IMR-90 (cell line): ENCODE data around the gene ATPAF2. TPM values are rescaled to one million over a fixed set of nuclear protein-coding genes. Genes with fewer than 3 reads are reported as not detected.

Source experiments
- ATAC-seq: fragments of 200-7000 bp; cut with Tn5 transposase; 2 replicates; pipeline ENCODE4 v1.9.1; 2020; ENCODE audit warnings: low read depth, mild to moderate bottlenecking, moderate library complexity
- BruUV-seq: library from RNA; stranded (reverse); fragments of 400-500 nt; replicated peaks from 2 replicates; lab custom pipeline; 2021; lab: Mats Ljungman, UMichigan
- CTCF ChIA-PET: fragments of 300-600 bp; formaldehyde crosslinking; extraction: SDS; loops from one replicate; lab custom pipeline; 2021; ENCODE audit warnings: antibody characterized with exemption; lab: Yijun Ruan, JAX
- POLR2A ChIA-PET: fragments of 300-600 bp; sonication (Branson Sonifier 250); formaldehyde crosslinking; loops from one replicate; lab custom pipeline; 2022; ENCODE audit warnings: antibody characterized with exemption; ENCODE audit not compliant: unreplicated experiment; lab: Charles Lee
- DNase-seq: peaks from one replicate; pipeline ENCODE4 v3.0.0; 2013
- H2AFZ ChIP-seq: replicated peaks from 2 replicates; pipeline ENCODE3; 2013; ENCODE audit warnings: low read length, mild to moderate bottlenecking; ENCODE audit not compliant: poor library complexity
- H2AK5ac ChIP-seq: 2 replicates; pipeline ENCODE4 v1.6.1; 2013; ENCODE audit warnings: low read depth, low read length, inconsistent platforms
- H2AK9ac ChIP-seq: replicated peaks from 2 replicates; pipeline ENCODE3; 2013; ENCODE audit warnings: mild to moderate bottlenecking, low read depth, low read length, moderate library complexity; ENCODE audit not compliant: poor library complexity
- H2BK120ac ChIP-seq: 2 replicates; pipeline ENCODE4 v1.6.1; 2013; ENCODE audit warnings: low read depth, low read length, inconsistent platforms
- H2BK15ac ChIP-seq: 3 replicates; pipeline ENCODE4 v1.6.1; 2013; ENCODE audit warnings: low read depth, low read length, inconsistent platforms
- H2BK20ac ChIP-seq: 2 replicates; pipeline ENCODE4 v1.6.1; 2013; ENCODE audit warnings: low read depth, mild to moderate bottlenecking, inconsistent platforms, low read length, moderate library complexity
- H2BK5ac ChIP-seq: 2 replicates; pipeline ENCODE4 v1.6.1; 2013; ENCODE audit warnings: mild to moderate bottlenecking, low read depth, low read length, inconsistent platforms; ENCODE audit not compliant: poor library complexity, severe bottlenecking
- H3K14ac ChIP-seq: replicated peaks from 2 replicates; pipeline ENCODE4 v1.6.1; 2013; ENCODE audit warnings: low read depth, low read length, inconsistent platforms
- H3K18ac ChIP-seq: 2 replicates; pipeline ENCODE4 v1.6.1; 2013; ENCODE audit warnings: low read depth, low read length, control low read depth
- H3K23ac ChIP-seq: 2 replicates; pipeline ENCODE4 v1.6.1; 2013; ENCODE audit warnings: low read depth, low read length, inconsistent platforms
- H3K27ac ChIP-seq: 2 replicates; pipeline ENCODE4 v1.5.1; 2013; ENCODE audit warnings: mild to moderate bottlenecking, control low read depth, low read length; ENCODE audit not compliant: insufficient read depth
- H3K27me3 ChIP-seq: 2 replicates; pipeline ENCODE4 v1.6.1; 2013; ENCODE audit warnings: low read length; ENCODE audit not compliant: control insufficient read depth, insufficient read depth
- H3K36me3 ChIP-seq: 2 replicates; pipeline ENCODE4 v1.6.1; 2013; ENCODE audit warnings: low read length, mixed read lengths; ENCODE audit not compliant: control insufficient read depth, insufficient read depth
- H3K4ac ChIP-seq: 2 replicates; pipeline ENCODE4 v1.6.1; 2013; ENCODE audit warnings: low read depth, low read length, inconsistent platforms
- H3K4me1 ChIP-seq: 2 replicates; pipeline ENCODE4 v1.6.1; 2013; ENCODE audit warnings: low read length, mixed read lengths; ENCODE audit not compliant: control insufficient read depth, insufficient read depth
- H3K4me2 ChIP-seq: 2 replicates; pipeline ENCODE4 v1.6.1; 2013; ENCODE audit warnings: low read depth, mild to moderate bottlenecking, control low read depth, low read length, moderate library complexity
- H3K4me3 ChIP-seq: 2 replicates; pipeline ENCODE4 v1.5.1; 2013; ENCODE audit warnings: low read depth, mild to moderate bottlenecking, control low read depth, low read length, moderate library complexity; ENCODE audit not compliant: insufficient read depth
- H3K56ac ChIP-seq: 2 replicates; pipeline ENCODE4 v1.6.1; 2013; ENCODE audit warnings: low read length, inconsistent platforms; ENCODE audit not compliant: insufficient read depth; ENCODE audit errors: extremely low read depth
- H3K79me1 ChIP-seq, 2 experiments: 2 replicates each; pipeline ENCODE4 v1.6.1; 2013; ENCODE audit warnings: low read length in 2 of 2, inconsistent platforms in 1 of 2, low read depth in 1 of 2
- H3K9ac ChIP-seq: 2 replicates; pipeline ENCODE4 v1.6.1; 2013; ENCODE audit warnings: low read depth, low read length, control low read depth
- H3K9me1 ChIP-seq: 2 replicates; pipeline ENCODE4 v1.6.1; 2013; ENCODE audit warnings: low read length, inconsistent platforms; ENCODE audit not compliant: insufficient read depth
- H3K9me3 ChIP-seq: 2 replicates; pipeline ENCODE4 v1.6.1; 2013; ENCODE audit warnings: low read length; ENCODE audit not compliant: control insufficient read depth, insufficient read depth
- H4K20me1 ChIP-seq: 2 replicates; pipeline ENCODE4 v1.6.1; 2013; ENCODE audit warnings: low read length, inconsistent platforms; ENCODE audit not compliant: insufficient read depth
- H4K5ac ChIP-seq: 2 replicates; pipeline ENCODE4 v1.6.1; 2013; ENCODE audit warnings: mild to moderate bottlenecking, low read depth, low read length, control low read depth
- H4K8ac ChIP-seq, 2 experiments: 2 replicates each; pipeline ENCODE4 v1.6.1; 2013; ENCODE audit warnings: low read depth in 2 of 2, low read length in 2 of 2, control low read depth in 1 of 2, inconsistent platforms in 1 of 2
- H4K91ac ChIP-seq: 2 replicates; pipeline ENCODE4 v1.6.1; 2013; ENCODE audit warnings: low read depth, low read length, inconsistent platforms; ENCODE audit not compliant: insufficient read depth
- BHLHE40 ChIP-seq: fragments of 150-350 bp; IDR thresholded peaks from 2 replicates; pipeline ENCODE4 v1.6.1; 2016; ENCODE audit warnings: mild to moderate bottlenecking, low read depth, low read length
- CEBPB ChIP-seq: IDR thresholded peaks from 2 replicates; pipeline ENCODE4 v1.6.1; 2012; ENCODE audit warnings: low read depth, low read length, improper control_type of control experiment
- CHD1 ChIP-seq: IDR thresholded peaks from 2 replicates; pipeline ENCODE4 v1.6.1; 2012; ENCODE audit warnings: low read depth, low read length, improper control_type of control experiment
- FOS ChIP-seq: fragments of 150-350 bp; IDR thresholded peaks from 2 replicates; pipeline ENCODE4 v1.6.1; 2016; ENCODE audit warnings: low read depth, low read length
- MAFK ChIP-seq: IDR thresholded peaks from 2 replicates; pipeline ENCODE4 v1.6.1; 2012; ENCODE audit warnings: low read depth, low read length, improper control_type of control experiment
- MAZ ChIP-seq: IDR thresholded peaks from 2 replicates; pipeline ENCODE4 v1.6.1; 2012; ENCODE audit warnings: low read depth, mild to moderate bottlenecking, low read length, improper control_type of control experiment, moderate library complexity, borderline replicate concordance
- MXI1 ChIP-seq: IDR thresholded peaks from 2 replicates; pipeline ENCODE4 v1.6.1; 2012; ENCODE audit warnings: low read depth, mild to moderate bottlenecking, low read length, moderate library complexity, borderline replicate concordance
- NFE2L2 ChIP-seq: fragments of 150-350 bp; IDR thresholded peaks from 2 replicates; pipeline ENCODE4 v1.6.1; 2016; ENCODE audit warnings: low read depth, mild to moderate bottlenecking, low read length
- POLR2A ChIP-seq: IDR thresholded peaks from 2 replicates; pipeline ENCODE4 v1.6.1; 2012; ENCODE audit warnings: mild to moderate bottlenecking, low read depth, low read length
- RAD21 ChIP-seq: IDR thresholded peaks from 2 replicates; pipeline ENCODE4 v1.6.1; 2012; ENCODE audit warnings: low read length, improper control_type of control experiment
- RFX5 ChIP-seq: IDR thresholded peaks from 2 replicates; pipeline ENCODE4 v1.8.0; 2012; ENCODE audit warnings: low read depth, mild to moderate bottlenecking, low read length, moderate library complexity
- SMC3 ChIP-seq: fragments of 150-350 bp; IDR thresholded peaks from 2 replicates; pipeline ENCODE4 v1.6.1; 2016; ENCODE audit warnings: low read depth, mild to moderate bottlenecking, antibody characterized with exemption, low read length, moderate library complexity
- WGBS, 2 experiments: methylation state at CpG; one replicate each; pipeline versions ENCODE4 v1.1.5 to v1.1.7; 2013; ENCODE audit warnings: missing lambda C conversion rate in 2 of 2; ENCODE audit not compliant: insufficient read length in 1 of 2; ENCODE audit errors: extremely low coverage in 2 of 2; 5-methylcytosine and 5-hydroxymethylcytosine counted together
- dilution Hi-C: fragments of 300-500 bp; cut with HindIII; formaldehyde crosslinking; loops from one replicate; pipeline ENCODE4 v1.14.3; 2018; ENCODE audit warnings: low sequenced_read_pairs; ENCODE audit not compliant: unreplicated experiment
- in situ Hi-C: fragments of 300-500 bp; cut with MboI; formaldehyde crosslinking; loops from 3 replicates; pipeline ENCODE4 v1.14.3; 2019; ENCODE audit warnings: low sequenced_read_pairs, inconsistent platforms, mixed read lengths
- intact Hi-C: fragments of 100-400 bp; cut with micrococcal nuclease; formaldehyde crosslinking; loops from 2 replicates; pipeline ENCODE4 v1.10.0; 2022
- polyA plus RNA-seq, 3 experiments: library from polyadenylated mRNA; depleted of rRNA; stranded (reverse); fragments of >200 nt; gene quantifications; 2 replicates each; pipeline ENCODE4 v1.2.3, GENCODE V29; 2012; ENCODE audit warnings: low replicate concordance in 1 of 3
- total RNA-seq: library from RNA; depleted of rRNA; stranded (reverse); fragments of >200 nt; gene quantifications from 2 replicates; pipeline ENCODE4 v1.2.3, GENCODE V29; 2012
- TF ChIP-seq, protein P1 (sequence below): fragments of 150-350 bp; IDR thresholded peaks from 2 replicates; pipeline ENCODE4 v1.6.1; 2017; ENCODE audit warnings: mild to moderate bottlenecking, antibody characterized with exemption, low read length, low read depth
- TF ChIP-seq, protein P2 (sequence below): fragments of 150-350 bp; IDR thresholded peaks from 2 replicates; pipeline ENCODE4 v1.6.1; 2016; ENCODE audit warnings: low read depth, mild to moderate bottlenecking, low read length, moderate library complexity, borderline replicate concordance

The ATPAF2 gene
- total and polyA plus RNA-seq, 2 of the 4 experiments (the other 2 are of a cell fraction): 19.5 to 27.6 TPM

DNA sequence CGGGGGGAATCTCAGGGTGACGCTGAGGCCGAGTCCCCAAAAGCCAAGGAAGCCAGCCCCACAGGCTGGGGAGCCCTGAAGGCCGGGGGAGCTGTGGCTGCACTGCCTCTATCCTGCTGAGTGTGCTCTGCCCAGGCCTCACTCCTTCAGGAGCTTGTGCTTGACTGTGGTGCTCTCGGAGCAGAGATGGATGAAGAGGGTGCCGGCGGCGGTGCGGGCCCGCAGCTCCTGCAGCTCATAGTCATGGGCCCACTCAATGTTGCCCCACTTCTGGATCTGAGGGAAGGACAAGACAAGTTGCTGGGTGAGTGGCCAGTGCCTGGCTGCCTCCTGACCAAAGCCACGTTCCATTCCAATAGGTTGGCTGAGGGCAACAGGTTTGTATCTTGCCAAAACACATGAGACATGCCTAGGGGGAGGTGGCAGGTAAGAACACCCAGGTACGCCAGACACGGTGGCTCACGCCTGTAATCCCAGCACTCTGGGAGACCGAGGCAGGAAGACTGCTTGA is 20.5 kb downstream of the ATPAF2 start:
- no peaks in the 10 kb centered on the region for H3K4me1 ChIP-seq
- no peak for ATAC-seq
- TF ChIP-seq FOS: no peak
- TF ChIP-seq CEBPB: no peak
- TF ChIP-seq RFX5: no peak
- TF ChIP-seq, protein P1, sequence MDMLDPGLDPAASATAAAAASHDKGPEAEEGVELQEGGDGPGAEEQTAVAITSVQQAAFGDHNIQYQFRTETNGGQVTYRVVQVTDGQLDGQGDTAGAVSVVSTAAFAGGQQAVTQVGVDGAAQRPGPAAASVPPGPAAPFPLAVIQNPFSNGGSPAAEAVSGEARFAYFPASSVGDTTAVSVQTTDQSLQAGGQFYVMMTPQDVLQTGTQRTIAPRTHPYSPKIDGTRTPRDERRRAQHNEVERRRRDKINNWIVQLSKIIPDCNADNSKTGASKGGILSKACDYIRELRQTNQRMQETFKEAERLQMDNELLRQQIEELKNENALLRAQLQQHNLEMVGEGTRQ: no peak
- TF ChIP-seq BHLHE40: no peak
- no peak for TF ChIP-seq MAZ
- TF ChIP-seq CHD1: no peak
- TF ChIP-seq SMC3: no peak
- no peak for TF ChIP-seq RAD21
- TF ChIP-seq MXI1: no peak
- TF ChIP-seq NFE2L2: no peak
- TF ChIP-seq MAFK: no peak
- TF ChIP-seq, protein P2, sequence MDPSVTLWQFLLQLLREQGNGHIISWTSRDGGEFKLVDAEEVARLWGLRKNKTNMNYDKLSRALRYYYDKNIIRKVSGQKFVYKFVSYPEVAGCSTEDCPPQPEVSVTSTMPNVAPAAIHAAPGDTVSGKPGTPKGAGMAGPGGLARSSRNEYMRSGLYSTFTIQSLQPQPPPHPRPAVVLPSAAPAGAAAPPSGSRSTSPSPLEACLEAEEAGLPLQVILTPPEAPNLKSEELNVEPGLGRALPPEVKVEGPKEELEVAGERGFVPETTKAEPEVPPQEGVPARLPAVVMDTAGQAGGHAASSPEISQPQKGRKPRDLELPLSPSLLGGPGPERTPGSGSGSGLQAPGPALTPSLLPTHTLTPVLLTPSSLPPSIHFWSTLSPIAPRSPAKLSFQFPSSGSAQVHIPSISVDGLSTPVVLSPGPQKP: no peak
- TF ChIP-seq POLR2A: no peak
- H3K23ac ChIP-seq: no peak overlapping the region
- H4K8ac ChIP-seq: no peak overlapping the region
- H4K20me1 ChIP-seq: no peaks in the 10 kb centered on the region
- no TSS peak for BruUV-seq
- no peak overlapping the region for H3K27ac ChIP-seq
- no peaks in the 10 kb centered on the region; the same call in 1 of the 2 replicates for H3K9me1 ChIP-seq
- no peak overlapping the region for H2BK15ac ChIP-seq
- no peak overlapping the region for H2AK5ac ChIP-seq
- H4K5ac ChIP-seq: no peak overlapping the region
- no peak overlapping the region for H3K4ac ChIP-seq
- H3K9me3 ChIP-seq: no peaks in the 10 kb centered on the region
- no peaks in the 10 kb centered on the region for H3K27me3 ChIP-seq
- POLR2A ChIA-PET: interaction anchor here (0.6 kb wide), 1 partner anchor 52 kb away, joined by 3 read pairs; no protein-coding TSS in a partner anchor
- 94% methylated on average over 10 of the region's 15 CpGs; no CpG with 5 or more reads in 1 of the 2 experiments for WGBS, 2 experiments
- peaks cover 14% of the 10 kb centered on the region for H3K36me3 ChIP-seq
- no peak overlapping the region for H2BK120ac ChIP-seq
- dilution Hi-C loops (no loop called here), in situ Hi-C loops (no loop called here), intact Hi-C loops (no loop called here)
- peaks cover 0 to 6% of the 10 kb centered on the region in 2 experiments; a peak in 1 of 4 replicates for H3K79me1 ChIP-seq
- H2AFZ ChIP-seq: no peak overlapping the region
- no peak overlapping the region for H3K4me3 ChIP-seq
- H2BK20ac ChIP-seq: no peak overlapping the region
- CTCF ChIA-PET: no interaction called here
- no peak overlapping the region for H4K91ac ChIP-seq
- H3K4me2 ChIP-seq: no peak overlapping the region
- no peak overlapping the region for H2BK5ac ChIP-seq
- no peak overlapping the region for H3K56ac ChIP-seq
- no peak overlapping the region for H3K18ac ChIP-seq
- H3K14ac ChIP-seq: no peak overlapping the region
- no peak overlapping the region for H2AK9ac ChIP-seq
- no peak overlapping the region for H3K9ac ChIP-seq
- no peak for DNase-seq
